CD14-positive monocyte (primary cell): Measurements from ENCODE around the gene ZC3H12C. TPM values are rescaled to one million over a fixed set of nuclear protein-coding genes. Genes with fewer than 3 reads are reported as not detected.
A peak's percentile ranks its signal among the peaks of the same experiment; 100 is the strongest.

Experiments used
- DNase-seq, 3 donors: peaks; one replicate each; pipeline ENCODE4 v3.0.0-alpha.2; 2011 to 2022
- H2AFZ ChIP-seq: 2 replicates; pipeline ENCODE4 v1.6.0; 2012; ENCODE audit warnings: mild to moderate bottlenecking, low read depth, low read length, inconsistent platforms; ENCODE audit not compliant: insufficient read depth, poor library complexity, severe bottlenecking
- H3K27ac ChIP-seq, 2 donors: 1 replicate in 1 of 2; 2 replicates in 1 of 2; pipeline ENCODE4 v1.5.1; 2012 to 2013; ENCODE audit warnings: low read length in 2 of 2, control low read depth in 1 of 2, inconsistent platforms in 1 of 2, low read depth in 1 of 2, mild to moderate bottlenecking in 1 of 2
- H3K27me3 ChIP-seq, 2 donors: one replicate each; pipeline versions ENCODE4 v1.6.0 to v1.6.1; 2011 to 2013; ENCODE audit warnings: low read length in 2 of 2; ENCODE audit not compliant: control insufficient read depth in 2 of 2, insufficient read depth in 2 of 2
- H3K36me3 ChIP-seq, 2 donors: replicated peaks in 1 of 2; 1 replicate in 1 of 2; 2 replicates in 1 of 2; pipeline versions ENCODE4 v1.5.1 to v1.6.1; 2012 to 2013; ENCODE audit warnings: low read length in 2 of 2, control low read depth in 1 of 2, inconsistent platforms in 1 of 2, mild to moderate bottlenecking in 1 of 2; ENCODE audit not compliant: insufficient read depth in 2 of 2, control insufficient read depth in 1 of 2
- H3K4me1 ChIP-seq, 2 donors: 1 replicate in 1 of 2; 2 replicates in 1 of 2; pipeline versions ENCODE4 v1.5.1 to v1.6.1; 2012 to 2013; ENCODE audit warnings: low read length in 2 of 2, control low read depth in 1 of 2, inconsistent platforms in 1 of 2, mild to moderate bottlenecking in 1 of 2, moderate library complexity in 1 of 2; ENCODE audit not compliant: insufficient read depth in 2 of 2, control insufficient read depth in 1 of 2
- H3K4me2 ChIP-seq: replicated peaks from 2 replicates; pipeline ENCODE3; 2012; ENCODE audit warnings: low read length, moderate library complexity, mild to moderate bottlenecking; ENCODE audit not compliant: poor library complexity, severe bottlenecking; ENCODE audit errors: extremely low read depth
- H3K4me3 ChIP-seq, 3 experiments: fragments of 200-600 bp in 1 of 3; sonication (generic) in 1 of 3; replicated peaks in 1 of 3; 1 replicate in 2 of 3; 2 replicates in 1 of 3; pipeline ENCODE4 v1.5.1; 2011 to 2013; ENCODE audit warnings: low read length in 3 of 3, mild to moderate bottlenecking in 3 of 3, control low read depth in 2 of 3, low read depth in 2 of 3, inconsistent platforms in 1 of 3, moderate library complexity in 1 of 3
- H3K79me2 ChIP-seq: 2 replicates; pipeline ENCODE4 v1.6.0; 2012; ENCODE audit warnings: mild to moderate bottlenecking, control low read depth, inconsistent platforms, low read length, moderate library complexity; ENCODE audit not compliant: insufficient read depth
- H3K9ac ChIP-seq: 2 replicates; pipeline ENCODE4 v1.6.0; 2017; ENCODE audit warnings: low read length, mild to moderate bottlenecking; ENCODE audit not compliant: insufficient read depth, poor library complexity, severe bottlenecking
- H3K9me3 ChIP-seq, 2 donors: replicated peaks in 1 of 2; 1 replicate in 1 of 2; 2 replicates in 1 of 2; pipeline versions ENCODE4 v1.5.1 to v1.6.1; 2012 to 2013; ENCODE audit warnings: low read length in 2 of 2, control low read depth in 1 of 2; ENCODE audit not compliant: control insufficient read depth in 1 of 2, insufficient read depth in 1 of 2
- H4K20me1 ChIP-seq: 2 replicates; pipeline ENCODE4 v1.6.0; 2012; ENCODE audit warnings: mild to moderate bottlenecking, low read length, control low read depth, moderate library complexity; ENCODE audit not compliant: insufficient read depth
- H3K27ac Mint-ChIP-seq, 7 donors: one replicate each; pipeline ENCODE4 v1.8.0; 2020; ENCODE audit warnings: mild to moderate bottlenecking in 7 of 7, mixed read lengths in 7 of 7, moderate library complexity in 6 of 7, inconsistent platforms in 2 of 7
- H3K27me3 Mint-ChIP-seq, 3 donors: one replicate each; pipeline ENCODE4 v1.8.0; 2021 to 2022; ENCODE audit warnings: low read depth in 3 of 3, mild to moderate bottlenecking in 3 of 3, mixed read lengths in 3 of 3, moderate library complexity in 3 of 3, inconsistent platforms in 1 of 3
- H3K36me3 Mint-ChIP-seq, 2 donors: one replicate each; pipeline ENCODE4 v1.8.0; 2020; ENCODE audit warnings: mixed read lengths in 2 of 2, inconsistent platforms in 1 of 2, mild to moderate bottlenecking in 1 of 2
- H3K4me1 Mint-ChIP-seq: one replicate; pipeline ENCODE4 v1.8.0; 2020; ENCODE audit warnings: mild to moderate bottlenecking, mixed read lengths
- H3K4me3 Mint-ChIP-seq, 2 donors: one replicate each; pipeline ENCODE4 v1.8.0; 2020; ENCODE audit warnings: mild to moderate bottlenecking in 2 of 2, mixed read lengths in 2 of 2, moderate library complexity in 1 of 2
- H3K9me3 Mint-ChIP-seq, 7 donors: one replicate each; pipeline ENCODE4 v1.8.0; 2020 to 2022; ENCODE audit warnings: mixed read lengths in 7 of 7, mild to moderate bottlenecking in 6 of 7, moderate library complexity in 6 of 7, inconsistent platforms in 2 of 7
- WGBS: methylation state at CpG from one replicate; pipeline ENCODE4 v1.1.5; 2013; ENCODE audit warnings: missing lambda C conversion rate; ENCODE audit not compliant: insufficient coverage; 5-methylcytosine and 5-hydroxymethylcytosine counted together
- intact Hi-C, 2 donors: fragments of 100-400 bp; cut with micrococcal nuclease; formaldehyde crosslinking; loops; one replicate each; pipeline versions ENCODE4 v1.15.0 to v1.15.1; 2023
- polyA plus RNA-seq, 3 donors: library from polyadenylated mRNA; depleted of rRNA in 1 of 3; unstranded in 2 of 3; stranded (reverse) in 1 of 3; fragments of 300-500 nt in 2 of 3; fragments of >200 nt in 1 of 3; fragmentation: Illumina TruSeq in 2 of 3; gene quantifications; 1 replicate in 2 of 3; 2 replicates in 1 of 3; pipeline ENCODE4 v1.2.3, GENCODE V29; 2012 to 2021
- TF ChIP-seq, protein P1 (sequence below): fragments of 200-600 bp; IDR thresholded peaks from one replicate; pipeline ENCODE4 v1.8.0; 2022; ENCODE audit warnings: antibody characterized with exemption, mild to moderate bottlenecking

The ZC3H12C gene
- polyA plus RNA-seq, 3 donors: 0.47 to 2.6 (median 0.73) TPM

DNA sequence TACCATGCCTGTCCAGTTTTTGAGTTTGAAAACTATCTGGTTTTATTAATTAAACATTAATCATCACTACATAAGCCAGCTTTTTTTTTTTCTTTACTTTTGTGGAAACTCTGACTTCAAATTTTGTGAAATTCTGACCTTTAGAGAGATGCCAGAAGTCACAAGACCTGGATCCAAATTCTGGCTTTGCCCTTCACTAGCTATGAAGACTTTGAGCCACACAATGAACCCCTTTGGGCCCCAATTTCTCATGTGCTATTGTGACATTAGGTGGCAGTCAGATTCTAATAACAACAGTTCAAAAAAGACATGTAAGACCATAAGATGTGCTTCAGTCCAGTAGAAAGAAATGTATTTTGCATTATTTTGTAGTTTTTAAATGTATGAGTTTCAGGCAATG lies 60.3 kb downstream of the ZC3H12C start:
- Mint-ChIP-seq H3K27ac (peak overlapping the region in 1 of 7 donors; percentile 35), H3K9me3 (no peaks in the 10 kb centered on the region), H3K27me3 (no peaks in the 10 kb centered on the region), H3K36me3 (peaks cover 13 to 33% of the 10 kb centered on the region in 2 donors), H3K4me1 (peaks cover 7% of the 10 kb centered on the region), H3K4me3 (no peak overlapping the region)
- DNase-seq: no peak
- H3K4me1 ChIP-seq: peaks cover 0 to 3% of the 10 kb centered on the region in 2 donors
- H3K4me2 ChIP-seq: no peak overlapping the region
- no peak overlapping the region for H3K27ac ChIP-seq
- H3K79me2 ChIP-seq: no peaks in the 10 kb centered on the region
- TF ChIP-seq, protein P1, sequence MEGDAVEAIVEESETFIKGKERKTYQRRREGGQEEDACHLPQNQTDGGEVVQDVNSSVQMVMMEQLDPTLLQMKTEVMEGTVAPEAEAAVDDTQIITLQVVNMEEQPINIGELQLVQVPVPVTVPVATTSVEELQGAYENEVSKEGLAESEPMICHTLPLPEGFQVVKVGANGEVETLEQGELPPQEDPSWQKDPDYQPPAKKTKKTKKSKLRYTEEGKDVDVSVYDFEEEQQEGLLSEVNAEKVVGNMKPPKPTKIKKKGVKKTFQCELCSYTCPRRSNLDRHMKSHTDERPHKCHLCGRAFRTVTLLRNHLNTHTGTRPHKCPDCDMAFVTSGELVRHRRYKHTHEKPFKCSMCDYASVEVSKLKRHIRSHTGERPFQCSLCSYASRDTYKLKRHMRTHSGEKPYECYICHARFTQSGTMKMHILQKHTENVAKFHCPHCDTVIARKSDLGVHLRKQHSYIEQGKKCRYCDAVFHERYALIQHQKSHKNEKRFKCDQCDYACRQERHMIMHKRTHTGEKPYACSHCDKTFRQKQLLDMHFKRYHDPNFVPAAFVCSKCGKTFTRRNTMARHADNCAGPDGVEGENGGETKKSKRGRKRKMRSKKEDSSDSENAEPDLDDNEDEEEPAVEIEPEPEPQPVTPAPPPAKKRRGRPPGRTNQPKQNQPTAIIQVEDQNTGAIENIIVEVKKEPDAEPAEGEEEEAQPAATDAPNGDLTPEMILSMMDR: no peak
- no peak overlapping the region for H3K9ac ChIP-seq
- H3K9me3 ChIP-seq: no peaks in the 10 kb centered on the region
- no peak overlapping the region for H2AFZ ChIP-seq
- H3K36me3 ChIP-seq: peaks cover 20 to 31% of the 10 kb centered on the region in 2 donors
- no peaks in the 10 kb centered on the region for H3K27me3 ChIP-seq
- no peak overlapping the region for H3K4me3 ChIP-seq
- no peaks in the 10 kb centered on the region for H4K20me1 ChIP-seq
- intact Hi-C loops: no loop called here

DNA sequence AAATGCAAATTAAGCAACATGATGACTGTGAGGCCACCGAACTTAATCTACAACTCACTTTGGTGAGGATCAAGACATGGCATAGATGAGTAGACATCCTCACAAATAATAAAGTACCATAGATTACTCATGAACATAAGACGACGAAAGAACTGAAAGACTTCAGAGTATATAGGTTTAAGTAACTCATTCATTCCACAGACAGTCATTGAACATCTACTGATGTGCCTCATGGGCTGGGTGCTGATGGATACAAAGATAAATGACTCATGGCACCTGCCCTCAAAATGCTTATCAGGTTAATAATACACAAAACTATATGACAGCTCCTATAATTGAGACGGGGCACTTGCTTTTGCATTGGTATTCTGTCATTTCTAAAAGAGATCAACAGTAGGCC lies 63.3 kb downstream of the ZC3H12C start:
- no peak for DNase-seq
- H3K4me3 ChIP-seq: no peak overlapping the region
- TF ChIP-seq, protein P1: no peak
- 100% methylated on average over 1 of the region's 4 CpGs for whole genome bisulfite sequencing
- Mint-ChIP-seq H3K9me3 (no peaks in the 10 kb centered on the region), H3K27ac (no peak overlapping the region), H3K27me3 (no peaks in the 10 kb centered on the region), H3K4me1 (no peaks in the 10 kb centered on the region), H3K36me3 (peaks cover 21 to 45% of the 10 kb centered on the region in 2 donors), H3K4me3 (no peak overlapping the region)
- no peaks in the 10 kb centered on the region for H3K79me2 ChIP-seq
- no peak overlapping the region for H3K4me2 ChIP-seq
- intact Hi-C loops: no loop called here
- H3K9me3 ChIP-seq: no peaks in the 10 kb centered on the region
- no peak overlapping the region for H2AFZ ChIP-seq
- H3K9ac ChIP-seq: no peak overlapping the region
- no peak overlapping the region for H3K27ac ChIP-seq
- no peaks in the 10 kb centered on the region for H3K27me3 ChIP-seq
- H3K36me3 ChIP-seq: peaks cover 34 to 58% of the 10 kb centered on the region in 2 donors
- no peaks in the 10 kb centered on the region for H3K4me1 ChIP-seq
- no peaks in the 10 kb centered on the region for H4K20me1 ChIP-seq
